Hindlimb muscle (tissue), 1 donor: Measurements from ENCODE around the gene TP53. TPM values are rescaled to one million over a fixed set of nuclear protein-coding genes. Genes with fewer than 3 reads are reported as not detected.
"Not testable (repeated sequence)": the region's sequence is repeated elsewhere in the genome, so short reads cannot be mapped to it uniquely, and the experiment has no call there.

Experiments
- DNase-seq: peaks from one replicate; pipeline ENCODE4 v3.0.0-alpha.2; 2013
- polyA plus RNA-seq: library from polyadenylated mRNA; unstranded; fragments of 120-200 nt; gene quantifications from one replicate; pipeline ENCODE4 v1.2.1, GENCODE V29; 2013; ENCODE audit not compliant: insufficient read length

Gene TP53
- polyA plus RNA-seq, 1 donor = 44.1 TPM

GRCh38 chr17:7673239-7673638, 14.1 kb downstream of the TP53 start:
- no peak for DNase-seq

DNA sequence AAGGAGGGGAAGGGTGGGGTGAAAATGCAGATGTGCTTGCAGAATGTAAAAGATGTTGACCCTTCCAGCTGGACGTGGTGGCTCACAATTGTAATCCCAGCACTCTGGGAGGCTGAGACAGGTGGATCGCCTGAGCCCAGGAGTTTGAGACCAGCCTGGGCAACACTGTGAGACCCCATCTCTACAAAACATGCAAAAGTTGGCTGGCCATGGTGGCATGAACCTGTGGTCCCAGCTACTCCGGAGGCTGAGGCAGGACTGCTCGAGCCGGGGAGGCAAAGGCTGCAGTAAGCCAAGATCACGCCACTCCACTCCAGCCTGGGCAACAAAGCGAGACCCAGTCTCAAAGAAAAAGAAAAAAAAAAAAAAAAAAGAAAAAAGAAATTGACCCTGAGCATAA, 18.8 kb downstream of the TP53 start:
- no peak for DNase-seq

GRCh38 chr17:7667656-7668406, 19.5 kb downstream of the TP53 start:
- no peak for DNase-seq

GRCh38 chr17:7656958-7657609, 30.2 kb downstream of the TP53 start:
- no peak for DNase-seq

GRCh38 chr17:7655541-7655840, 31.8 kb downstream of the TP53 start:
- DNase-seq = no peak

GRCh38 chr17:7654832-7655540, 32.3 kb downstream of the TP53 start:
- DNase-seq = no peak

GRCh38 chr17:7652388-7653356, 34.6 kb downstream of the TP53 start:
- no peak for DNase-seq

DNA sequence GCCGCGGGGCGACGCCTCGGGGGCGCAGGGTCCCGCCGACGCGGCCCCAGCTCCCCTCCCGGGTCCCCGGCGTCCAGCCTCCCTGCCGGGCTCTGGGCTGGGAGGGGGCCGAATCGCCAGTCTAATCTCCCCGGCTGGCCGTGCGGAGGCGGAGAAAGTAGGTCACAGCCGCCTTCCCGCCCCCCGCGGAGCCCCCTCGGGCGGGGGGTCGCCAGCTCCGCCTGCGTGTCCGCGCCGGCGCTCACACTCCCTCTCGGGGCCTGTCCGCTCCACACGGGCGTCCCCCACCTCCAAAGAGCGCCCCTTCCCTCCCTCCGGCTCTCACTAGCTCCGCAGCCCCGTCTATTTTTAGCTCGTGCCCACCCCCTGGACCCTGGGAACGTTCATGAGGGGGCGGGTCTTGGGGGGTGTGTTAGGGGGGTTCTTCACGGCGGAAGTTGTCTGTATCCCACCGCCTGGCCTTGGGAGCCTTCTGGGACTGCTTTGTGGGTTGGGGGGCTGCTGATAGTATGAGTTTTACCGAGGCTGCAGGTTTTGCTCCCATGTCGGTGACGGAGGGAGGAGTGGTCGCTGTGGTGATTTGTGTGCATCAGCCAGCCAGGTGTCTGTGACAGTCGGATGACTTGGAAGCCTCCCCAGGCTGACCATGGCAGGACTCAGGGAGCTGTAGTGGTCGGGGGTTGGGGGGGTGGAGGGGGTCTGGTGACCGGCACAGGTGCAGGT, 35.5 kb downstream of the TP53 start:
- peak; percentile 62 for DNase-seq

GRCh38 chr17:7651097-7651664, 36.1 kb downstream of the TP53 start:
- no peak for DNase-seq

DNA sequence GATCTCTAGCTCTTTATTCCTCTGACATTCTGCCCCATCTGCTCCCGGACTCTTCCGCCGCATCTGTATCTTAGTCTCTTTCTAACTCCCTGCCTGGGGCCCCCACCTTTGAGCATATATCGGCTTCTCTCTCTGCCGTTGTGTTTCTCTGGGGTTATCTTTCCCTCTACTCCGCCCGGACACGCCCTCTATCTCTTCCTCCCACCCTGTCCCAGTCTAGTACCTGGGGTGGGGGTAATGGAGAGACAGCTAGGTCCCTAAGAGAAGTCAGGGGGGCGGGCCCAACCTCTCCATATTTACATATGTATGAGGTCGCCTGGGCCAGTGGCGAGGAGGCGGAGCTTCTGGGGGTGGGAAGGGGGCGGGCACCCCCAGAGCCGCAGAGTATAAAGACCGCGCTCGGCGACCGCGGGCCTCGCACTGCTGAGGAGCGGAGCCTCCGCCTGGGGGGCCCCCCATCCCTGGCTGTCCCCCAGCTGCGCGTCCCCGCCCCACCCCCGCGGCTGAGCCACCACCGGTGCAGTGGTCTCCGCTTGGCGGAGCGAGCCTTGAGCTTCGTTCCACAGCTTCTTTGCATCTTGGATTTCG, 36.7 kb downstream of the TP53 start, which contains the start of gene ATP1B2:
Gene ATP1B2 (plus strand): TSS at position 418 of the 588 bp plus-strand sequence. CDS start 593 bp downstream, outside the sequence.
- DNase-seq = peak; percentile 79

DNA sequence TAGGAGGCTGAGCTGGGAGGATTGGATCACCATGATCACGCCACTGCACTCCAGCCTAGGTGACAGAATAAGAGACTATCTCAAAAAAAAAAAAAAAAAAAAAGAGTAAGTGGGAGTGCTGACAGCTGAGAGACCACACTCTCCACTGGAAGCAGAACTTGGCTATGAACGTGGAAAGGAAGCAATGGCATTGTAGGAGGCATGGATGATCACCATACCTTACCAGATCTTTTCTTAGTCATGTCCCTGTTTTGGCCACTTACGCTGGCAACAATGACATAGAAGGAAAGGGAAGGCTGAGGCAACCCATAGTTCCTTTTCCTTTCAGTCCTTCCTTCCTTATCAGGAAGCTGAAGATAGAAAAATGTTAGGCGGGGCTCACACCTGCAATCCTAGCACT, 40.3 kb downstream of the TP53 start:
- DNase-seq = no peak

GRCh38 chr17:7646457-7646856, 40.8 kb downstream of the TP53 start:
- peak; percentile 47 for DNase-seq

DNA sequence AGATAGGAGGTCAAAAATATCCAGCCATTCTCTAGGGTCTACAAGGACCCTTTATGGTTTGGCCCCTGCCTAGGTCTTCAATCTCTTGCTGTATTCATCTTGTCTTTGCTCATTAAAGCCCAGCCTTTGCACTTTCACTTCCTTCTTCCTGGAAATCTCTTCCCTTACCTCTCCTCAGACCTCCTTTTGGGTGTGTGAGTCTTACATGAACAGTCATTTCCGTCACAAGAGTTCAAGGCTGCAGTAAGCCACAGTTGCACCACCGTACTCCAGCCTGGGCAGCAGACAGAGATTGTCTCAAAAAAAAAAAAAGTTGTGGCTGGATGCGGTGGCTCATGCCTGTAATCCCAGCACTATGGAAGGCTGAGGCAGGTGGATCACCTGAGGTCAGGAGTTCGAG, 42.5 kb downstream of the TP53 start:
- no peak for DNase-seq

DNA sequence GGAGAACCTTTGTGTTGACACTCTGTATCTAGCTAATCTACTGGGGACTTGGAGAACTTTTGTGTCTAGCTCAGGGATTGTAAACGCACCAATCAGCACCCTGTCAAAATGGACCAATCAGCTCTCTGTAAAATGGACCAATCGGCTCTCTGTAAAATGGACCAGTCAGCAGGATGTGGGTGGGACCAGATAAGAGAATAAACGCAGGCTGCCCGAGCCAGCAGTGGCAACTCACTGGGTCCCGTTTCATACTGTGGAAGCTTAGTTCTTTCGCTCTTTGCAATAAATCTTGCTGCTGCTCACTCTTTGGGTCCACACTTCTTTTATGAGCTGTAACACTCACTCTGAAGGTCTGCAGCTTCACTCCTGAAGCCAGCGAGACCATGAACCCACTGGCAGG, 45.7 kb downstream of the TP53 start:
- not testable (repeated sequence) for DNase-seq

DNA sequence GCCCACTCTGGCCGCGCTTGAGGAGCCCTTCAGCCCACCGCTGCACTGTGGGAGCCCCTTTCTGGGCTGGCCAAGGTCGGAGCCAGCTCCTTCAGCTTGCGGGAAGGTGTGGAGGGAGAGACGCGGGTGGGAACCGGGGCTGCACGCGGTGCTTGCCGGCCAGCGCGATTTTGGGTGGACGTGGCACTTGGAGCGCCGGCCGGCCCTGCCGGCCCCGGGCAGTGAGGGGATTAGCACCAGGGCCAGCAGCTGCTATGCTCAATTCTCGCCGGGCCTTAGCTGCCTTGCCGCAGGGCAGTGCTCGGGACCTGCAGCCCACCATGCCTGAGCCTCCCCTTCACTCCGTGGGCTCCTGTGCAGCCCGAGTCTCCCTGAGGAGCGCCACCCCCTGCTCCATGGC, 46.5 kb downstream of the TP53 start:
- no peak for DNase-seq

DNA sequence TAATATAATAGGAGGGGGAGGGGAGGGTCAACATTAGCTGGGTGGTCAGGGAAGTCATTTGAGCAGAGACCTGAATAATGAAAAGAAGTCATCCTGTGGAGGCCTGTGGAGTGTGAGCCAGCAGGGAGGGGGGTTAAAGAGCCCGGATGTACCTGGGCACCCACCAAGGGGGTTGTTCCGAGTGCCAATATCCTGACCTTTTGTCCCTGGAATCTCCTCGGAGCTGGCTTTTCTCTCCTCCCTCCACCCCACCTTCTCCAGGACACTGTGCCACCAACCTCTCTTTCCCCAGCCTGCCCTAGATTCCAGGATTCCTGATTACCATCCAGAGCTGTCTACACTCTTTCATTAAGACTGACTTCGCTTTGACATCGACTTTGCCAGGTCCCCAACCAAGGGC, 51.1 kb downstream of the TP53 start:
- DNase-seq = no peak

DNA sequence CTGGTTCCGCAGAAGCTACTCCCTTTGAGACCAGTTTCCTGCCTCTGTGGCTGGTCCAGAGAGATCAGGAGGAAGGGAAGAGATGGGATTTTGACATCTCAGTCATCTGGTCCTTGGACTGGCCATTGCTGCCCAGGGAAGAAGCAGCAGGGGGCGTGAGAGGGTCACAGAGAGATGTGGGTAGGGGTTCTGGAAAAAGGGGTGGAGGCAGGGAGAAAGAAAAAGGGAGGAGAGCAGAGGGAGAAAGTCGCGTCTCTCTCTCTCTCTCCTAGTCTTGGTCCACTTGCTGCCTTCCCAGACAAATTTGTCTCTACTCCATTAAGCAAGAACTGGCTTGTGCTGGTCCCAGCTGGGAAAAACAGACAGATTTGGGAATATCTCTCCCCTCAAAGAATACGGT, 52.9 kb downstream of the TP53 start:
- DNase-seq = peak; percentile 69

GRCh38 chr17:7633093-7633492, 54.2 kb downstream of the TP53 start:
- no peak for DNase-seq

DNA sequence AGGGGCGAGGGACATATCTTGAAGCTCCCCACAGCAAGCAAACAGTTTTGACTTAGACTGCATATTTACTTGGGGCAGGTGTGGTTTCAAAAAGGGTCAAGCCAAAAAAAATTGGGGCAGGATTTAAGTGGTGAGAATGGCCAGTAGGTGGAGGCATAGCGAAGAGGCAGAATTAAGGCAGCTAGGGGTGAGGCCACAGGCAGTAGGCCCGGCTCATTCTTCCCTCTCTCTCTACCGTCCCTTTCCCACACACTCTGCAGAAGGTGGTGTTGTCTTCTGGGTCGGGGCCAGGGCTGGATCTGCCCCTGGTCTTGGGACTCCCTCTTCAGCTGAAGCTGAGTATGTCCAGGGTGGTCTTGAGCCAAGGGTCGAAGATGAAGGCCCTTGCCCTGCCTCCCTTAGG, 54.8 kb downstream of the TP53 start:
- no peak for DNase-seq

- no peak for DNase-seq
These were observed 55.6 kb downstream of the TP53 start for GRCh38 chr17:7631398-7632380.
